Neural progenitor cell (in vitro differentiated cells): ENCODE measurements around the gene NAA10. TPM values are rescaled to one million over a fixed set of nuclear protein-coding genes. Genes with fewer than 3 reads are reported as not detected.

Experiments
- DNase-seq: peaks from one replicate; pipeline ENCODE4 v3.0.0-alpha.2; 2016; ENCODE audit warnings: low spot score
- H2AFZ ChIP-seq: fragments of 200-600 bp; sonication (generic); replicated peaks from 2 replicates; pipeline ENCODE4 v1.6.1; 2016; ENCODE audit warnings: antibody characterized with exemption
- H3F3A ChIP-seq: fragments of 200-600 bp; sonication (generic); 2 replicates; pipeline ENCODE4 v1.6.1; 2016; ENCODE audit warnings: antibody characterized with exemption, low read depth
- H3K27ac ChIP-seq: fragments of 200-600 bp; sonication (generic); 2 replicates; pipeline ENCODE4 v1.5.1; 2016; ENCODE audit warnings: mild to moderate bottlenecking
- H3K27me3 ChIP-seq: fragments of 200-600 bp; sonication (generic); 2 replicates; pipeline ENCODE4 v1.6.1; 2016; ENCODE audit warnings: mild to moderate bottlenecking, moderate library complexity
- H3K36me3 ChIP-seq: fragments of 200-600 bp; sonication (generic); 2 replicates; pipeline ENCODE4 v1.5.1; 2016
- H3K4me1 ChIP-seq: fragments of 200-600 bp; sonication (generic); 2 replicates; pipeline ENCODE4 v1.6.1; 2016; ENCODE audit warnings: mixed run types
- H3K4me2 ChIP-seq: fragments of 200-600 bp; sonication (generic); 2 replicates; pipeline ENCODE4 v1.6.1; 2016
- H3K4me3 ChIP-seq: fragments of 200-600 bp; sonication (generic); 2 replicates; pipeline ENCODE4 v1.5.1; 2016
- H3K79me2 ChIP-seq: fragments of 200-600 bp; sonication (generic); 2 replicates; pipeline ENCODE4 v1.6.1; 2016; ENCODE audit warnings: low read depth
- H3K9ac ChIP-seq: fragments of 200-600 bp; sonication (generic); 2 replicates; pipeline ENCODE4 v1.6.1; 2016
- H3K9me3 ChIP-seq: fragments of 200-600 bp; sonication (generic); 2 replicates; pipeline ENCODE4 v1.5.1; 2016; ENCODE audit warnings: low read depth
- H4K20me1 ChIP-seq: fragments of 200-600 bp; sonication (generic); 2 replicates; pipeline ENCODE4 v1.6.1; 2016; ENCODE audit warnings: low read depth
- H3K27ac Mint-ChIP-seq: 3 replicates; pipeline ENCODE4 v1.8.0; 2021; ENCODE audit warnings: mixed read lengths
- H3K27me3 Mint-ChIP-seq: 2 replicates; pipeline ENCODE4 v1.8.0; 2022; ENCODE audit warnings: low read depth, mild to moderate bottlenecking, inconsistent platforms, moderate library complexity, mixed read lengths; ENCODE audit not compliant: insufficient read depth
- H3K36me3 Mint-ChIP-seq: 3 replicates; pipeline ENCODE4 v1.8.0; 2021; ENCODE audit warnings: mixed read lengths
- H3K4me1 Mint-ChIP-seq: 3 replicates; pipeline ENCODE4 v1.8.0; 2021; ENCODE audit warnings: mixed read lengths
- H3K4me3 Mint-ChIP-seq: 3 replicates; pipeline ENCODE4 v1.8.0; 2021; ENCODE audit warnings: mild to moderate bottlenecking, moderate library complexity, mixed read lengths
- H3K9me3 Mint-ChIP-seq: 3 replicates; pipeline ENCODE4 v1.8.0; 2020; ENCODE audit warnings: mixed read lengths
- CTCF ChIP-seq: fragments of 200-600 bp; sonication (generic); IDR thresholded peaks from 2 replicates; pipeline ENCODE4 v1.5.1; 2017; ENCODE audit warnings: antibody characterized with exemption, mild to moderate bottlenecking
- EZH2 ChIP-seq: fragments of 200-600 bp; sonication (generic); IDR thresholded peaks from 2 replicates; pipeline ENCODE4 v1.6.1; 2017; ENCODE audit warnings: antibody characterized with exemption, mild to moderate bottlenecking, moderate library complexity
- EZH2phosphoT487 ChIP-seq: fragments of 200-600 bp; sonication (generic); IDR thresholded peaks from 2 replicates; pipeline ENCODE4 v1.6.1; 2017; ENCODE audit warnings: antibody characterized with exemption
- total RNA-seq: library from RNA; depleted of rRNA; stranded (reverse); fragments of >200 nt; gene quantifications from 2 replicates; pipeline ENCODE4 v1.2.3, GENCODE V29; 2015; ENCODE audit warnings: low replicate concordance

The NAA10 gene
- total RNA-seq, 1 donor from 2014 or later, result 55.5 TPM

- H3K4me2 ChIP-seq, result no peak overlapping the region
- peaks cover 17% of the 10 kb centered on the region for H3K9me3 Mint-ChIP-seq
- no peak overlapping the region for H3K4me3 Mint-ChIP-seq
Measured at GRCh38 chrX:153910446-153910845, 24.4 kb downstream of the NAA10 start.

GRCh38 chrX:153909980-153910360 is 24.9 kb downstream of the NAA10 start:
- H3K36me3 ChIP-seq, result no peaks in the 10 kb centered on the region
- no peaks in the 10 kb centered on the region for H4K20me1 ChIP-seq
- no peak overlapping the region for H2AFZ ChIP-seq
- Mint-ChIP-seq H3K36me3 (no peaks in the 10 kb centered on the region), H3K27me3 (no peaks in the 10 kb centered on the region), H3K4me3 (no peak overlapping the region), H3K4me1 (peaks cover 4% of the 10 kb centered on the region), H3K9me3 (peaks cover 17% of the 10 kb centered on the region), H3K27ac (no peak overlapping the region)
- H3K27me3 ChIP-seq, result no peaks in the 10 kb centered on the region
- H3K27ac ChIP-seq, result no peak overlapping the region
- no peaks in the 10 kb centered on the region for H3K9me3 ChIP-seq
- no peak for DNase-seq
- H3K4me1 ChIP-seq, result no peaks in the 10 kb centered on the region
- no peaks in the 10 kb centered on the region for H3F3A ChIP-seq
- no peak overlapping the region for H3K4me3 ChIP-seq
- H3K4me2 ChIP-seq, result no peak overlapping the region
- no peak overlapping the region for H3K9ac ChIP-seq
- TF ChIP-seq CTCF (no peak), EZH2 (no peak), EZH2phosphoT487 (no peak)
- no peaks in the 10 kb centered on the region for H3K79me2 ChIP-seq

More at GRCh38 chrX:153910446-153910845, 24.4 kb downstream of the NAA10 start:
- no peak overlapping the region for H3K9ac ChIP-seq
- H3K4me1 ChIP-seq, result no peaks in the 10 kb centered on the region
- no peaks in the 10 kb centered on the region for H3F3A ChIP-seq
- H3K27me3 ChIP-seq, result no peaks in the 10 kb centered on the region
- no peaks in the 10 kb centered on the region for H3K36me3 ChIP-seq
- Mint-ChIP-seq H3K27ac (no peak overlapping the region), H3K27me3 (no peaks in the 10 kb centered on the region), H3K36me3 (no peaks in the 10 kb centered on the region), H3K4me1 (peaks cover 4% of the 10 kb centered on the region)
- no peaks in the 10 kb centered on the region for H3K79me2 ChIP-seq
- no peak for DNase-seq
- H3K27ac ChIP-seq, result no peak overlapping the region
- no peak for TF ChIP-seq EZH2phosphoT487
- no peak for TF ChIP-seq EZH2
- TF ChIP-seq CTCF, result no peak
- no peaks in the 10 kb centered on the region for H3K9me3 ChIP-seq
- H4K20me1 ChIP-seq, result no peaks in the 10 kb centered on the region
- H2AFZ ChIP-seq, result no peak overlapping the region
- no peak overlapping the region for H3K4me3 ChIP-seq

- Histone ChIP-seq H3K36me3 (no peaks in the 10 kb centered on the region), H3K27ac (no peak overlapping the region), H2AFZ (no peak overlapping the region), H3K27me3 (no peaks in the 10 kb centered on the region), H3K9me3 (no peaks in the 10 kb centered on the region), H3K4me2 (no peak overlapping the region), H3K79me2 (no peaks in the 10 kb centered on the region), H4K20me1 (no peaks in the 10 kb centered on the region), H3K9ac (no peak overlapping the region), H3K4me3 (no peak overlapping the region), H3F3A (no peaks in the 10 kb centered on the region), H3K4me1 (no peaks in the 10 kb centered on the region)
- H3K4me1 Mint-ChIP-seq, result peaks cover 4% of the 10 kb centered on the region
- H3K4me3 Mint-ChIP-seq, result no peak overlapping the region
- H3K27ac Mint-ChIP-seq, result no peak overlapping the region
- TF ChIP-seq EZH2phosphoT487, result no peak
- no peak for TF ChIP-seq CTCF
- no peak for TF ChIP-seq EZH2
- DNase-seq, result peak; percentile 66
- H3K36me3 Mint-ChIP-seq, result no peaks in the 10 kb centered on the region
- H3K27me3 Mint-ChIP-seq, result no peaks in the 10 kb centered on the region
- H3K9me3 Mint-ChIP-seq, result peaks cover 19% of the 10 kb centered on the region
Measured at GRCh38 chrX:153909024-153909979, 25.5 kb downstream of the NAA10 start.
